Stimulated activated CD8-positive, alpha-beta memory T cell treated with anti-CD3 and anti-CD28 coated beads, Interleukin-2, amount 100 ng/mL, for 1 hour (primary cell): Measurements from ENCODE around the gene ITPKC.

Source experiments
- DNase-seq, 2 donors: peaks; one replicate each; pipeline ENCODE4 v3.0.0-alpha.2; 2020; ENCODE audit warnings: low read depth in 2 of 2

The ITPKC gene

DNA sequence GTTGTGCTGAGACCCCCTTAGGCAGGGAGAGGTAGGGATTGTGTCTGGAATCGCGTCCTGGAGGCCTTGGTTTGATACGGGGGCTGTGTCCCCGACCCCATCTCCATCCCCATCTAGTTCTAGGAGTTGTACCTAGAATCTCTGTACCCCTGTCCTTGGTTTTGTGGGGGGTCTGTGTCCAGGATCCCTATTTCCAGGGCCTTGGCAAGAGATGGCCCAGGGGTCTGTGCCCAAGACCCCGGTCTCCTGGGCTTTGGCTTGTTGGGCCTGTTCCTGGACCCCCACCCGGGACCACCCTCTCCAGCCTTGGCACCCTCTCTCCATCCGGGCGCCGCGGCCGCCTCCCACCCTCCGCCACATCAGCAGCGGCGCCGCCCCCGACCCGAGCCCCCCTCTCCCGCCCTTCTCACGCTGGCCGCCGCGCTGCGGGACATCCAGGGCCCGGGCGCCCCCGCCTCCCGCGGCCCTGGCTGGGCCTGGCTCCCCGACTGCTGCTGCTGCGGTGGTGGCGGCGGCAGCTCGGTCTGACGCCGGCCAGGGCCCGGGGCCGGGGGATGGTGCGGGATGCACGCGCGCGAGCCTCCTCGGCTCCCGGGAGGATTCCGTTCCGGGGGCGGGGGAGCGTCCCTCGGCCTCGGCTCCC, 26.7 kb upstream of the ITPKC start, which contains the start of gene NUMBL:
Gene NUMBL, minus strand, starts transcription at position 602 of the 643 bp plus-strand sequence. Its CDS starts 168 bp downstream, at position 434.
- no peak for DNase-seq

DNA sequence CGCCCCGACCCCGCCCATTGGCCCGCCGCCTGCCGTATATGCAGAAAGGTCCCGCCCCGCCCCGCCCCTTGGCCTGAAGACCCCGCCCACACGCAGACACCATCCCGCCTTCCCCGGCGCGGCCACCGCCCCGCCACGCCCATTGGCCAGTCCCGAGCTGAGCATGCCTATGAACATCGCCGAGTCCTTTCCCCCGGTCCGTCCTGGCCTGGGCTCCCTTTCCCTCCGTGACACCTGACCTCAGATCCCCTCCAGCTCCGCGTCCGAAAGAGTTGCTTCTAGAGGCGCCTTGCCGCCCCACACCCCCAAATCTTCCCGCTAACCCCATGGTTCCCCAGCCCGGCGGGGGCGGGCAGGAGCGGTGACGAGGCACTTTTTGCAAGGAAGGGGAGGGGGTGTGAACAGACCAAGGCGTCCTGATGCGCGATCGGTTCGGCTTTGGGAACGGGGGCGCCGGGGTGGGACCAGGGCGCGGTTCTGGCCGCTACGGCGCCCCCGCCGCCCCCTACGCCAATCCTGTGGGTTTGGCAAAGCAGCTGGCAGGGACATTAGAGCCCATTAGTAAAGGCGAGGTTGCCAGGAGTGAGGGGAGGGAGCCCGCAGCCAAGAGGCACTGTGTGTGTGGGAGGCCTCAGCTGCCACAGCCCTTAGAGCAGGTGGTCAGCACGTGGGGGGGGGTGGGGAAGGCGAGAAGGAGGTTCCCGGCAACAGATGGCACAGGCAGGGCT, 26.1 kb upstream of the ITPKC start:
- peak; percentile 66 to 80 for DNase-seq

DNA sequence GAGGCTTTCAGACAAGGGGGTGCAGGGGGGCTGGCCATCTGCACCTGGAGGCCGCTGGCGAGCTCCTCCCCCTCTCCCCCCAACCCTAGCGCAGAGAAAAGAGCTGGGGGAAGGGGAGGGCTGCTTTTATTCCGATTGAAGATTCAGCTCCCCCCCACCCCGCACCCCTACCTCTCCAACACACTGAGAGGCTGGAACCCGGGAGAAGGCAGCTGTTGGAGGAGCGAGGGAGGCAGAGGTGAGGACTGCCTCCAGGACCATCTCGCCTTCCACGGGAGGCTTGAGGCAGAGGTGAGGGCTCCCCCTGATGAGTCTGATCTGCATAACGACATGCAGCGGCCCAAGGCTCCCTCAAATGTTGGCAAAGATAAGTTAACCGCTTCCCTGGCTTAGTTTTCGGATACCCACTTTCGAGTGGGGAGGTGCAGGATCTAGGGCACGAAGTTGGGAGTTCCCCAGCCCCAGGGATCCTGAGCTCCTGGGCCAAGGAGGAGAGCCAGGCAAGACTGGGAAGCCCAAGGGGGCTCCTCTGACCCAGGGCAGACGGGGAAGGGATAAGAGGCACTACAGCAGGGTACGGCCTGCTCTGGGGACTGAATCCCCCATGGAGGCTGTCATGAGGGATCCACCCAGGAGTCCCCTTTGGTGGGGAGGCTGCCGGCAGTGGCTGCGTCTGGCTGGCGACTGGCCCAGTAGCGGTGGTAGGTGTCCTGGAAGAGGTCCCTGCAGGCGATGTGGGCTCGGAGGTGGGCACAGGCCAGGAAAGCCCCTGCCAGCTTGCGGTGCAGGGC, 25.3 kb upstream of the ITPKC start:
- DNase-seq = no peak

DNA sequence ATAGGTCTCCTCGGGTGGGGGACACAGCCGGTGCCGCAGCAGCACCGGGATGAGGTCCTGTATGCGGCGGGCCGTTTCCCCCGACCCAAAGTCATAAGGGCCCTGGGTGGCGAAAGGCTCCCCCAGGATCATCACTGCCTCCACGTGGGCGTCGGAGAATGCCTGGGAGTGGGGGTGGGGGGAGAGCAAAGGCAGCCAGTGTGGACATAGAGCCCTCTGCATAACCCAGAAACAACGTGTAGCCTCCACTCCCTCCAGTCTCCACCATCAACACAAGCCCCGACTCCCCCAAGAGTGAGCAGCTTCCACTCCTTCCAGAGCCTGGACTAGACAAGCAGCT, 24.7 kb upstream of the ITPKC start:
- DNase-seq = no peak

DNA sequence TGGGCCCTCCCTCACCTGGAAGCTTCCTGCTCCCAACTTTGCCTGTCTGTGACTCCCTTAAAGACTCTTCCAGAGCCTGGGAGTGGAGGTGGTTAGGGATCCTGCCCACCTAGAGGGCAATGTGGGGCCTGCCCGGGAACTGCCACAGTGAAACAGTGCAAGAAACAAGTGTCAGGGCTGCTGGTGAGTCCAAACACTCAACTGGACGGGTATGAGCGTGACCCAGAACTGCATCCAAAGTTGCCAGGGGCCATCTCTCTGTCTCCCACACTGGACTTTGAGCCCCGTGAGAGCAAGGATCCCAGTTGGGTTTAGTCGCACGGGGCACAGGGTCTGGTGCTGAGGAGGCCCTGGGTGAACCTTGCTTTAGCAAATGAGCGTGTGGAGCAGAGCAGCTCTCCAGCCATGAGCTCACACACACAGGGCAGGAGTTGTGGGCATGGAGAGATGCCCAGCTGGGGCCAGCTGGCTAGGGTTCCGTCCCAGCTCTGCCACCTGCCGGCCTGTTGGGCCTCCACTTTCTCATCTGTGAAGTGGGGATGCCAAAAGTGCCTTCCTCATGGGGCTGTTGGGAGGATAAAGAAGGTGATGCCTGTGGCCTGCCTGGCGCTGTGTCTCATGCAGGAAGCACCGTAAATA, 23.6 kb upstream of the ITPKC start:
- DNase-seq = no peak

DNA sequence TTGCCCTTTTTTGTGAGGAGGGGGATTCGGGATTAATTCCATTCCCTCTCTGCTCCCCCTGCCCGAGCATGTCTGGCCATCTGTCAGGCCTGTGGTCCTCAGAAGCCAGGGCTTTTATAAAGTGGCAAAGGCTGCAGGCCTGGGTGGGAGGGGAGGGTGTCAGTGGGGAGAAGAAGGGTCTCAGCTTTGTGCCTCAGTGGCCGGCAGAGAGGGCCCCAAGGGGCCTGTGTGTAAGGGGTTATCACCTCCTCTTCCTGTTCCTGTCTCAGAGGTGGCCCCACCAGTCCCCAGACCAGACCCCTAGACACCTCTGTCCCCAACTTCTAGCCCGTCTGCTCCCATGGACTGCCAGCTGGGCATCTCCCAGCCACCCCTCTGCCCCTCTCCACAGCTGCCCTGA, 23.0 kb upstream of the ITPKC start:
- DNase-seq = no peak

DNA sequence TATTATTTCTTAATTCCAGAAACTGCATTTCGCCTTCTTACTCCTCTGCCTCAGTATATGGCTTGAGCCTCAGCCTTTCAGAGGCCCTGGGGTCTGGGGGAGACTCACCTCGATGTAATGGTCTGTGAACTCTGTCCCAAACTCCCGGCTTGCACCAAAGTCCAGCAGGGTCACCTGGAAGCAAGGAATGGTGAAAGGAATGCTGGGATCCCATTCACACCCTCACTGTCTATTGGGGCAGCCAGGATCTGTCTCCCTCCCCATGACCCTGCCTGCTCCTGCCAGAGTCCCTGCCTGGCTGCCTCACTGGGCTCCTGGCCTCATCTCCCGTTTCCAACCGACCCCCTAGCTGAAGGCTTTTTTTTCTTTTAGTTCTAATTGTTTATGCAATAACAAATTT, 21.0 kb upstream of the ITPKC start:
- DNase-seq = no peak

DNA sequence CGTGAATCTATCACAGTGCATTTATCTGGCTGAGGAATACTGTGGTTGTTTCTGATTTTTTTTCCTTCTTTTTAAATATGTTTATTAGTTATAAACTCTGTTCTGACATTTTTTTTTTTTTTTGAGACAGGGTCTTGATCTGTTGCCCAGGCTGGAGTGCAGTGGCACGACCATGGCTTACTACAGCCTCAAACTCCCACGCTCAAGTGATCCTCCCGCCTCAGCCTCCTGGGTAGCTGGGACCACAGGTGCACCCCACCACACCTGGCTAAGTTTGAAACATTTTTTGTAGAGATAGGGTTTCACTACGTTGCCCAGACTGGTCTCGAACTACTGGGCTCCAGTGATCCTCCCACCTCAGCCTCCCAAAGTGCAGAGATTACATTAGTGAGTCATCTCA, 19.9 kb upstream of the ITPKC start:
- DNase-seq = no peak

DNA sequence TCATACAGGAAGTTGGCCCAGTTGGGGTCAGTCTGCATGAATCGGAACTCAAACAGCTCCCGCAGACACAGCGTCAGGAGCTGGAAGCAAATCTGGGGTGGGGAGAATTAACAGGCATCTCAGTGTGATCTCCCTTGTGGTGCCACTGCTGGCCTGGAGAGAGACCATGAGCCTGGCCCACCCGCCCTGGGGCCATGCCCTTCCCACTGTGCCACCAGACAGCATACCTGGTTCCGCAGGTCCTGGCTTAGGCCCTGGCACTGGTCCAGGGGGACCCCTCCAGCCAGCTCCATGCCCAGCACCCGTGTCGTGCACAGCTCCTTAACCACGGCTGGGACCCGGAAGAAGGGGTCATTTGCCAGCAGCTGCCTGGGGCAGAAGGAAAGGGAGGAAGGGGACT, 16.8 kb upstream of the ITPKC start:
- DNase-seq = no peak

DNA sequence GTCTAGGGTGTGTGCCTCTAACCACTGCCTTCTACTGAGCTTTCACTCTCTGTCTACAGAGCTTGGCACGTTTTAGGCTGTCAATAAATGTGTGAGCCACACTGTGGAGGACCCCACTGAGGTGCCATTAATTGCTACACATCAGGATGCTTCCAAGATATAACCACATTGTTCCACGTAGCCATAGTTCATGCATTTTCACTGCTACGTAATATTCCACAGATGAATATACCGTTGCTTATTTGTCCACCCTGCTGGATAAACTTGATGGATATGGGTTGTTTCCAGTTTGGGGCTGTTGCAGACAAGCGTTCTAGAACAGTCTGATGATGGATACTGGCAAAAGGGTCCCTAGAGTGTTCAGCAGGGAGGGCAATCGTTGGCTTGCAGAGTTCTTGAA, 15.2 kb upstream of the ITPKC start:
- no peak for DNase-seq

DNA sequence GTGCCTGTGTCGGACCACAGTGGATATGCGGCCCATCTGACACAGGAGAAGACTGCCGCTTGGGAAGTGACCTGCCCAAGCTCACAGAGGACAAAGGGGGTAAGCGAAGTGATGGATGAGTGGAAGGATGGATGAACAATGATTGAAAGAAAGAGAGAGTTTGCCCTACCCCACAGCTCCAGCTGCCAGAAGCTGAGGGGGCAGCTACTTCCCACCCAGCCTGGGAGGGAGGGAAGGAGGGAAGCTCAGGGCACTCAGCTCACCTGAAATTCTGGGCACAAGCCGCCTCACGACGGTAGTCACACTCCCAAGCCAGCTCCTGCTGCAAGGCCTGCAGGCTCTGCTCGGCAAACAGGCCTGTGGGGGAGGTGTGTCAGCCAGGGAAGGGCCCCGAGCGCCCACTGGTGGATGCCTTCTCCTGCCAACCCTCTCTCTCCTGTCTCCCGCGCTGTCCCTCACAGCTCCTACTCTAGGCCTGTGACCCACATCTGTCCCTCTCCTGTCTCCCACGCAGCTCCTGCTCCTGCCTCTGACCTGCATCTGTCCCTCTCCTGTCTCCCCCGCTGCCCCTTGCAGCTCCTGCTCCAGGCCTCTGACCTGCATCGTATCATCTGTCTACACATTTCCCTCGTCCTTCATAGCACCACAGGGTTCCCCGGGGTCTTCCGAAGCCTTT, 14.4 kb upstream of the ITPKC start:
- no peak for DNase-seq

DNA sequence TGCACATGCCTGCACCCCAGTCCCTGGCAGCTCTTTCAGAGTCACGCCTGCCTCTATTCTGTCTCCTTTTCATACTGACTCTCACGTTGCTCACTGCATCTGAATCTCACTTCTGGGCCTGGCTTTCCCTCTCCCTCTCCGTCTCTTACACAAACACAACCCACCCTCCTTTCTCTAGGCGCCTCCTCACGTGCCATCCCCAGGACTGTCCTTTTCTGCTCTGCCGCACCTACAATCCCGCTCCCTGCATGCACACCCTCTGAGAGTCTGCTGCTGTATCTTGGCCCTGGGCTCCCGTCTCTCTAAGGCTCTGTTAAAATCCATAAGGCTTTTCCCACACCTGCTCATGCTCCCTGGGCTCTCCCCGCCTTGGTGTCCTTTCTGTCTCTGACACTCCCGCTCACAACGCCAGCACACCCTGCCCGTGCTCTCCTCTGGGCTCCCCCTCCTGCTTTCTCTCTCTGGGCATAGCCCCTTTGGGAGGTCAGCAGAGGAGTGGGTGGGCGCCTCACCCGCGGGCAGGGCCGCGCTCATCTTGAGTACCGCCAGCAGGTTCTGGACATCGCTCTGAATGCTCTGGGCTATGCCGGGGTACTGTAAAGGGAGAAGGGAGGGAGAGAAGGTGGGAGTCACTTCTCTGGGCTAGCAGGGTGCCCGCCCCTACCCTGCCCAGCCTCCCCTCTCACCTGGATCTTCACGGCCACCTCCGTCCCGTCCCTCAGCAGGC, 13.7 kb upstream of the ITPKC start:
- no peak for DNase-seq

DNA sequence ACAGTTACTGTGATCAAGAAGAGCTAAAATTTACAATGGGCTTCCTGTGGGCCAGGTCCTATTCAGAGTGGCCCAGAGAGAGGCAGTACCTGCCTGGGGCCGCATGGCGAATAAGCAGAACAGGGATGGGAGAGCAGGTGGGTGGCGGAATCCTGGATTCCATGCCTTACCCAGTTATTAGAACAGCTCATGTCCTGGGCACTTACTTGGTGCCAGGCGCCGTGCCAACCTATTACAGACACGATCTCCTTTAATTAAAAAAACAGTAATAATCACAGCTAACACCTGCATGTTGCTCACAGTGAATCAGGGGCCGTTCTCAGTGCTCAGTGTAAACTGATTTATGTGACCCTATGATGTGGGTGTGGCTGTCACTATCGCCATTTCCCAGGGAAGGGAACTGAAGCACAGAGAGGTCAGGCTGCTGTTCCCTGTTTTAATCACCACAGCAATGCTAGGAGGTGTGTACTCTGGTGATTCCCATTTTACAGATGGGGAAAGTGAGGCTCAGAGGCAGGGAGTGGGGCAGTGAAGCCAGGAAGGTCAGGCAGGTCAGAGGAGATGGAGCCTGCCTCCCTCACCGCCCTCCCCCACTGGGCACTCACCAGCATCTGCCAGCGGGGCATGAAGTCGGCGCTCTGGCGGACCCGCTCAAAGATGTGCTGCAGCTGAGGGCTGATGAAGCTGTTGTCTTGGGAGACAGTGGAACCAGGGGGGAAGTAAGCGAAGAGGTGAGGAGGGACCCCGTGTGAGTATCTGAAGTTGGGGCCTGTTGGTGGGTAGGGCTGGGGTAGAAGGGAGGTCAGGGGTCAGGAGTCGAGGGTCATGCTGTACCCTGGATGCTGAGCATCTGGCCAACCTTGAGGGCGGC, 12.2 kb upstream of the ITPKC start:
- DNase-seq = no peak

DNA sequence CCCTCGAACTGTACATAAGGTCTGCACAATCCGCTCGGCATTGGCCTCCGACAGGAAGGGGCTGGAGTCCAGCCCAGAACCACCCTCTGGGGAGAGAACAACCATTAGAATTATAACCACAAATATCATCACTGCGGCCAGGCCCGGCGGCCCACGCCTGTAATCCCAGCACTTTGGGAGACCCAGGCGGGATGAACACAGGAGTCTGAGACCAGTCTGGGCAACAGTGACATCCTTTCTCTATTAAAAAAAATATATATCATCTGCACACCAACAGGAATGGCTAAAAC, 11.6 kb upstream of the ITPKC start:
- no peak for DNase-seq

DNA sequence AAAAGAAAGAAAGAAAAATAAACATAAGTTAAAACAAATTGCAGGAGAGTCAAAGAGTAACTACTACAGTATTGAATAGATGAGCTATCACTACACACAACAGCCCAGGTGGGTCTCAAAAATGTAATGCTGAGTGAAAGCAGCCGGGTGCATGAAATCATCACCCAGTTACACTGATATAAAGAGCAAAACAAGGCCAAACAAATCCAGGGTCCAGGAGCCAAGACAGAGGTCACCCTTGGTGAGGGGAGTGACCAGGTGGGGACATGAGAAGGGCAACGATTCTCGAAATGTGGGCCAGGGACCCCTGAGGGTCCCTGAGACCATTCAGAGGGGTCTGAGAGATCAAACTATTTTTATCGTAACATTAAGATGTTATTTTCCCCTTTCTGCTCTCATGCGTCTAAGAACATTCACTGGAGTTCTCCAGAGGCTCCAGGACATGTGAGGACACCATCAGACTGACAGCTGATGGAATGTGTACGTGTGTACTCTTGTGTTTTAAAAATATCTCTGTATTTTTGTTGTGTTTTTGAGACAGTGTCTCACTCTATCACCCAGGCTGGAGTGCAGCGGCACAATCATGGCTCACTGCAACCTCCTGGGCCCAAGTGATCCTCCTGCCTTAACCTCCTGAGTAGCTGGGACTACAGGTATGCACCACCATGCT, 10.8 kb upstream of the ITPKC start:
- no peak for DNase-seq

DNA sequence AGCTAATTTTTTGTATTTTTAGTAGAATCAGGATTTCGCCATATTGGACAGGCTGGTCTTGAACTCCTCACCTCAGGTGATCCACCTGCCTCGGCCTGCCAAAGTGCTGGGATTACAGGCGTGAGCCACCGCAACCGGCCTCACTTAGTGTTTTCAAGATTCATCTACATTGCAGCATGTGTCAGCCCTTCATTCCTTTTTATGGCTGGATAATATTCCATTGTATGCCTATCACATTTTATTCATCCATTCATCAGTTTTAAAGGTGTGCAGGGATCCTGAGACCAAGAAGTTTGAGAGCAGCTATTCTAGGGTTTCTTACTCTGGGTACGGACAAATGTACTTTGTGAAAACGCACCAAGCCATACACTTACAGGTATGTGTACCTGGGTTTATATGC, 9.3 kb upstream of the ITPKC start:
- no peak for DNase-seq

DNA sequence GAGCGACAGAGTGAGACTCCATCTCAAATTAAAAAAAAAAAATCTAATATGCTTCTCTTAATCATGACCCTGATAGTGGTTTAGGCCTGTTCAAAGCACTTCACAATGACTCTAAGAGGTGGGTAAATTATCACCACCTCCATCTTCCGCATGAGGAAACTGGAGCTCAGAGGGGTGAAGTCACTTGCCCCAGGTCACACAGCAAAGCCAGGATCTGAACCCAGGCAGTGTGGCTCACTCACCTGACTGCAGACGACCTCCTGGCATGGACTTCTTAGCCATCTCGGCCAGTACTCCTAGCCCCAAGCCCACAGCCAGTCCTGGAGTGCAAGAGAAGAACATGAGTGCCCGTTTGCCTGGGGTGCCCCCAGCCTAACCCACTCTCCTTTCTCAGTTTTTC, 7.1 kb upstream of the ITPKC start:
- no peak for DNase-seq

DNA sequence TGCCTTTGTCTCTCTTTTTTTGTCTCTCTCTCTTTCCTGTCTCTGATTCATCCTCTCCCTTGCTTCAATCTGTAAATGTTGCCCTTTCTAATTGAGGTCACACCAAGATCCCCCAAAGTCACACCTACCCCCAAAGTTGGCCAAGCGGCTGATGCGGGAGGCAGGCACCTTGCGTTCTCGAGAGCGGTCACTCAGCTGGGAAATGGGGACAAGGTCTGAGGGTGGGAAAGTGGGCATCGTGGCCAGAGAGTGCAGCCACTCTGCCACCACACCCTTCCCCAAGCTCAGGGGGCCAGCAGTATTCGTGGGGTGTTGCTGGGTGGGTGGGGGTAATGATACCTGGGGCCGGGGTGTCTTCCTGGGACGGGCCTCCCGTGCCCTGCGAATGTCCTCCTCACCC, 3.0 kb upstream of the ITPKC start:
- DNase-seq = no peak

DNA sequence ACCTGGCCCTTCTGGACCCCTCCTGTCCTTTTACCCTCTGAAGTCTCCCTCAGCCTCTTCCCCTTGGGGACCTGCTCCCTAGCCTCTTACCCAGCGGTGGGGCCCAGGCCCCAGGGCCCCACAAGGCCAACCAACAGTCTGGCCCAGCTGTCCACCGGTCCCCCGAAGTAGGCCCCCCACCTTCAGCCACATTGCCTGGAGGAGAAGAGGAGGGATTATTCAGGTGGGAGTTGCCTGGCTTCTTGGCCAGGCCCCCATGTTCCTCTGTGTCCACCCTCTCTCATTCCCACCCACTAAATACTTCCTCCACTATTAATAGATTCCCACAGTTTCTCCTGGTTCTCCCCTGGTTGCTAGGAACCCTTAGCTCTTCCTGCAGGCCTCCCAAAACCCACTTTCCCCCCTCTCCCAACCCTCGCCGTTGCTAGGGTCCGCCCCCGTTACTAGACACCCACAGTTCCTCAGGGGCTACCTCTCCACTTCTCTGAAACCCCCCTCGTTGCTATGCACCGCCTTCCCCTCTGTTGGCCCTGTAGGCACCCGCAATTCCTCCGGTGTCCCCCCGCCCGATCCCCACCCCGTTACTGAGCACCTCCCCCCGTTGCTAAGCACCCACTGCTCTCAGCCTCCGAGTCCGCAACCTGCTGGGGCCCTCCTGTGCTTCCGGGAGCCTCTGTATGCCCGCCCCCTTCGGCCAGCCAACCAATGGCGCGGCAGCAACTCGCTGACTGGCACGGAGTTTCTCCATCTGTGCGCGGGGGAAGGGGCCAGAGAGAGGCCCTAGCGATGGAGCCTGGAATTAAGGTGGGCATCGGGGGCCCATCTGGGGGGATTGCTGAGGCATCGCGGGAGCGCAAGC, 2.2 kb upstream of the ITPKC start:
- peak; percentile 84 to 87 for DNase-seq
